ENCODE results near the gene RAE1.

Gene RAE1

DNA sequence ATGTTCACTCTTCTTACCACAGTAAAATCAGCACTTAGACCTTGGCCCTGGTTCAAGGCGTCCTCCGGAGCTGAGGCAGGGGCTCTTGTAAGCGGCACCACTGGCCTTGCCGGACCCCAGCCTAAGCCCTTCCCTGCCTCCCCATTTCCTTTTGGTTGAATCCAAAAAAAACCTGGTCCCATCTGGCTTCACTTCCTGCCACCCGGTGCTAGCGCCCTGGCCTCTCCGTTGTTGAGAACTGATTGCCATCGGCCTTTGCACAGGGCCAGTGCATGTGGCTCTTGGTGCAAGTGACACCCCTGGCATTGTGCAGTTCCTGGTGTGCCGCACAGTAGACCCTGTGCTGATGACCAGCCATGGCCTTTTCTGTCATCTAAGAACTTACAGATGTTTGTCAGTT is 21.1 kb downstream of the RAE1 start:
- Histone ChIP-seq H3K4me3 (ENCODE audit: low read depth, low read length) (no peak overlapping the region), H3K36me3 (ENCODE audit: insufficient read depth, low read length) (peaks cover 20% of the 10 kb centered on the region), H3K4me1 (ENCODE audit: control insufficient read depth, insufficient read depth, low read length, unreplicated experiment) (no peaks in the 10 kb centered on the region), H3K27ac (ENCODE audit: low read depth, low read length) (no peak overlapping the region), H3K79me2 (ENCODE audit: control insufficient read depth, insufficient read depth, low read length, unreplicated experiment) (no peaks in the 10 kb centered on the region), H2AFZ (ENCODE audit: low read length, unreplicated experiment) (no peak overlapping the region), H3K27me3 (ENCODE audit: insufficient read depth, low read length) (no peaks in the 10 kb centered on the region)

DNA sequence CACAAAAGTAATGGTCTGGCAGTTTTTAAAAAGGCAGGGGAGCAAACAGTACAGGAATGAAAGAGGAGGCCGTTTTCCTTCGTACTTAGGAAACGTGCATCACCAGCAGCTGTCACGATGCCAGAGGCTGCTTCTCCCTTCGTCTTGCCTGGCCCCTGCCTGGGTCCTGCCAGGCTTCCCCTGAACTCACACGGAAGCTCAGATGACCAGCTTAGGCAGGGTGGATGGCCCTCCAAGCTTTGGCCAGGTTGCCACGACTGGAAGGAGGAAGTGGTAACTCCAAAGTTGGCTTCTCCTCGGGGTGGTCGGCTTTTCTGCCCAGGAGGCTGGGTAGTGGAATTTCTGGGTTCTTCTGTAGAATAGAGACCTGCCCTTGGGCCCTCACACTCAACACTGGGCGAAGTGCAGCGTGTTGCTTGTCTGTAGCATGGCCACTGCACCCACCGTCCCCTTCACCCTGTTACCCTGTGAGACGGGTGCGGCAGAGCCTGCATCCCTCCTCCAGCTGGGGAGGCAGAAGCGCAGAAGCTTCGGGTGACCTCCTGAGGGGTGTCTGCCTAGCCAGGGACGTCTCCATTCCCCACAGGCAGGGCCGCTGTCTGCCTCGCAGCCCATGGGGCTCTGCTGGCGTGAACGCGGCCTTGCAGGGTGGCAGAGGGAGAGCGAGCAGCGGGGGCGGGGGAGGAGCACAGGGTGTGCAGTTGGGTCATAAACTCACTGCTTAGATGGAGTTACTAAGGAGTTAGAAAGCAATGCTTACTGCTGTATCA is 21.7 kb downstream of the RAE1 start:
- peaks cover 20% of the 10 kb centered on the region for H3K36me3 ChIP-seq (ENCODE audit: insufficient read depth, low read length)
- H3K4me1 ChIP-seq (ENCODE audit: control insufficient read depth, insufficient read depth, low read length, unreplicated experiment): no peaks in the 10 kb centered on the region
- no peaks in the 10 kb centered on the region for H3K79me2 ChIP-seq (ENCODE audit: control insufficient read depth, insufficient read depth, low read length, unreplicated experiment)
- H3K27ac ChIP-seq (ENCODE audit: low read depth, low read length): no peak overlapping the region
- no peak overlapping the region for H2AFZ ChIP-seq (ENCODE audit: low read length, unreplicated experiment)
- H3K4me3 ChIP-seq (ENCODE audit: low read depth, low read length): no peak overlapping the region
- no peaks in the 10 kb centered on the region for H3K27me3 ChIP-seq (ENCODE audit: insufficient read depth, low read length)

DNA sequence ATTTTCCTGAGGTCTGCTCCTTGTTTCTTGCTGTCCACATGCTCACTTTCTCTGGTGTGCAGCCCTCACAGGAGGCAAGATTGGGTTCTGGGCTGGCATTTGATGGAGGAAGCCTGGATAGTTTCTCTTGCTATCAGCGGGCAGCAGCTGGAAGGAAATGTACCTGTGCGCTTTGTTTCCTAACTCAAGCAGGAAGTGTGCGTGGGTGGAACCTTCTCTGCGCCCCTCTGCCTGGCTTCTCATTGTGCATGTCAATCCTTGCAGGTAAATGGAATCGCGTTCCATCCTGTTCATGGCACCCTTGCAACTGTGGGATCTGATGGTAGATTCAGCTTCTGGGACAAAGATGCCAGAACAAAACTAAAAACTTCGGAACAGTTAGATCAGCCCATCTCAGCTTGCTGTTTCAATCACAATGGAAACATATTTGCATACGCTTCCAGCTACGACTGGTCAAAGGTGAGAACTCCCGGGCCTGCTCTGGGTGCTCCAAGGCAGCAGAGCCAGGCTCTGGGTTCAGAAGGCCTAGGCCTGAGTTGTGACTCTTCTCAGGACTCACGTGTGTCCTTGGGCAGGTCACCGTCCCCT is 23.4 kb downstream of the RAE1 start:
- no peak overlapping the region for H3K27ac ChIP-seq (ENCODE audit: low read depth, low read length)
- no peaks in the 10 kb centered on the region for H3K27me3 ChIP-seq (ENCODE audit: insufficient read depth, low read length)
- no peaks in the 10 kb centered on the region for H3K4me1 ChIP-seq (ENCODE audit: control insufficient read depth, insufficient read depth, low read length, unreplicated experiment)
- H2AFZ ChIP-seq (ENCODE audit: low read length, unreplicated experiment): no peak overlapping the region
- no peaks in the 10 kb centered on the region for H3K79me2 ChIP-seq (ENCODE audit: control insufficient read depth, insufficient read depth, low read length, unreplicated experiment)
- H3K4me3 ChIP-seq (ENCODE audit: low read depth, low read length): no peak overlapping the region
- H3K36me3 ChIP-seq (ENCODE audit: insufficient read depth, low read length): peaks cover 7% of the 10 kb centered on the region; the same call in 1 of the 2 replicates

DNA sequence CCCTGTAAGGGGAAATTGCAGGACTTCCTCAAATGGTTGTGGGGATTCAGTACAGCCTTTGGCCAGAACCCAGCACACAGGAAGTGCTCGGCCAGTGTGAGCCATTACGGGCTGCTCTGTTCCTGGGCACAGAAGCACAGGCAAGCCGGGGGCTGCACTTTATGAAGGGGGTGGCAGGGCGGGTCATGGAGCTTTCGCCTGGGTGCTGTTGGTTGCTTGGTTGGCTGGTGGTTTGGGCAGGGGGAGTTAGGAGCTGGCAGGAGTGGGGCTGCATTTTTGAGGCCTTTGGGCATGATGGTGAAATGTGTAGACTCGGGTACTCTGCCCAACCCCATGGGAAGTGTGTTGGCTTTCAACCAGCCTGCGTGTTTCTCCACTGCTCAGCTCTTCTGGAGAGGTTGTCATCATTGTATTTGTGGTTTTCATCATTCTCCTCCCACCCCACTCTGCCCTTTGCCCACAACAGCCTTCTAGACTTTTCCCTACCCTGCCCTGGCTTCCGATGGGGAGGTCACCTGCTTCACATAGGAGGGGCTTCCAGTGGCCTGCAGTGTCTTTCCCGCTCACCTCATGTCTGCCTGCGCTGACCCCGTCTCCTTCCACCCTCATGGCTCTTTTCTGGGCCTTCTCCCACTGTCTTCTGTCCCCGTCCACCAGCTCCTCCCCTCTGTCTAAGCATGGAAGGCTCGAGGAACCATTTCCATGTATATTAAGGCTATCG is 24.0 kb downstream of the RAE1 start:
- Histone ChIP-seq H3K79me2 (ENCODE audit: control insufficient read depth, insufficient read depth, low read length, unreplicated experiment) (no peaks in the 10 kb centered on the region), H2AFZ (ENCODE audit: low read length, unreplicated experiment) (no peak overlapping the region), H3K27ac (ENCODE audit: low read depth, low read length) (no peak overlapping the region), H3K4me1 (ENCODE audit: control insufficient read depth, insufficient read depth, low read length, unreplicated experiment) (no peaks in the 10 kb centered on the region), H3K36me3 (ENCODE audit: insufficient read depth, low read length) (peaks cover 6% of the 10 kb centered on the region; the same call in 1 of the 2 replicates), H3K27me3 (ENCODE audit: insufficient read depth, low read length) (no peaks in the 10 kb centered on the region), H3K4me3 (ENCODE audit: low read depth, low read length) (no peak overlapping the region)

DNA sequence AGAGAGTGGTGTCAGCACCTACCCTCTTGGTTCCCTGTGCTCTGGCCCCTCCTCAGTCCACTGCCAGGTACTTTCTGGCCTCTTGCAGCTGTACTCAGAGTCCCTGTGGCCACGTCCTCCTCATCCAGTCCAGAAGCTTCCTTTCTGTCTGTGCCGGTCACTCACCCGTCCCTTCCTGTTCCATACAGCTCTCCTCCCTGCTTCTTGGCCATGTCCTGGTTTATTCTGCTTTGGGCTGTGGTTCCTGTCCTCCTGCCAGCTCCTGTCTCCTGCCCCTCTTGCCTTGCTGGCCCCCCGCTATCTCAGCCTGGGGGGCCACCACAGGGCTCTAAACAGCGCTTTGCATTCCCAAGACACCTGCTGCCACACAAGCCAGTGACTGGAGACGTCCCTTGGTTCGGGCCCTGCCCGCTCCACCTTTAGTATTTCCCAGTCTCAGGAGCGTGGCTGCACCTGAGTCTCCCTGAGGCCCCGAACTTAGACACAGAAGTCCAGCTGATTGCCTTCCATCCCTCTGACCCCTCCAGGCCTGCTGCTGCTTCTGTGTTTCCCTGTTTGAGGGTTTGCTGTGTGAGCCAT is 24.7 kb downstream of the RAE1 start:
- Histone ChIP-seq H3K36me3 (ENCODE audit: insufficient read depth, low read length) (peaks cover 6% of the 10 kb centered on the region; the same call in 1 of the 2 replicates), H3K4me3 (ENCODE audit: low read depth, low read length) (no peak overlapping the region), H2AFZ (ENCODE audit: low read length, unreplicated experiment) (no peak overlapping the region), H3K4me1 (ENCODE audit: control insufficient read depth, insufficient read depth, low read length, unreplicated experiment) (no peaks in the 10 kb centered on the region), H3K79me2 (ENCODE audit: control insufficient read depth, insufficient read depth, low read length, unreplicated experiment) (no peaks in the 10 kb centered on the region), H3K27me3 (ENCODE audit: insufficient read depth, low read length) (no peaks in the 10 kb centered on the region), H3K27ac (ENCODE audit: low read depth, low read length) (no peak overlapping the region)

DNA sequence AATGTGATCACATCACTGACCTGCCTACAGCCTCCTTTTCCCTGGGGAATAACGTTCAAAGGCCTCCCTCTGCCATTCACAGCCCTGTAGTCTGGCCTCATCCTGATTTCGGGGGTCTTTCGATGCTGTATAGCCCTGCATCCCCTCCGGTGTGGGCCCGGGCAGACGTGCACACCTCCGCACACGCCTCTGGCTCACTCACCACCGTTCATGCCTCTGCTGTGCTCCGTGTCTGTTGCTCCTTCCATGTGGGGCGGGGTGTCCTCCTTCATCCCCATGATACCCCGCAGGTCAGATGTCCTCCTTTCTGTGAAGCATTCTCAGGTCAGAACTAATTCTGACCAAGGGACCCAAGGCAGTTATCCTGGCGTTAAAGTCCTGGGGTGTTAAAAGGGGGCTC is 26.3 kb downstream of the RAE1 start:
- Histone ChIP-seq H3K4me1 (ENCODE audit: control insufficient read depth, insufficient read depth, low read length, unreplicated experiment) (no peaks in the 10 kb centered on the region), H3K27me3 (ENCODE audit: insufficient read depth, low read length) (no peaks in the 10 kb centered on the region), H3K36me3 (ENCODE audit: insufficient read depth, low read length) (no peaks in the 10 kb centered on the region), H2AFZ (ENCODE audit: low read length, unreplicated experiment) (no peak overlapping the region), H3K4me3 (ENCODE audit: low read depth, low read length) (no peak overlapping the region), H3K27ac (ENCODE audit: low read depth, low read length) (no peak overlapping the region), H3K79me2 (ENCODE audit: control insufficient read depth, insufficient read depth, low read length, unreplicated experiment) (no peaks in the 10 kb centered on the region)

DNA sequence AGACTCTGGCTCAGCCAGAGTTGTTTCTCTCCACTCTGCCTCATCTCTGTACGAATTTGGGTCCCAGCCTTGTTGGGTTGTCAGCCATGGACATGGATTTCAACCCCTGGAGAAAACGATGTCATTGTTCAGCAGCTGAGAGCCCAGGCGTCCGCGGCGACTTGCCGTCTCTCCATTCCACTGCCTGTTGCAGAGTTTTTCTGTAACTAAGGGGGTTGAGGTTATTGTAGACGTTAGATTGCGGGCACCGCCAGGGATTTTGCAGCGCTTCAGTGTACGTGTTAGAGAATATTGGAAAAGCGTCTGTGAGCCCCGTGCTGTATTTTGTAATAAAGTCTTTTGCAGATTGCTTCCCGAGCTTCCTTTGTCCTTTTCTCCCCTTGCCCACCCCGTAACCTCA is 27.1 kb downstream of the RAE1 start:
- H3K4me3 ChIP-seq (ENCODE audit: low read depth, low read length): no peak overlapping the region

DNA sequence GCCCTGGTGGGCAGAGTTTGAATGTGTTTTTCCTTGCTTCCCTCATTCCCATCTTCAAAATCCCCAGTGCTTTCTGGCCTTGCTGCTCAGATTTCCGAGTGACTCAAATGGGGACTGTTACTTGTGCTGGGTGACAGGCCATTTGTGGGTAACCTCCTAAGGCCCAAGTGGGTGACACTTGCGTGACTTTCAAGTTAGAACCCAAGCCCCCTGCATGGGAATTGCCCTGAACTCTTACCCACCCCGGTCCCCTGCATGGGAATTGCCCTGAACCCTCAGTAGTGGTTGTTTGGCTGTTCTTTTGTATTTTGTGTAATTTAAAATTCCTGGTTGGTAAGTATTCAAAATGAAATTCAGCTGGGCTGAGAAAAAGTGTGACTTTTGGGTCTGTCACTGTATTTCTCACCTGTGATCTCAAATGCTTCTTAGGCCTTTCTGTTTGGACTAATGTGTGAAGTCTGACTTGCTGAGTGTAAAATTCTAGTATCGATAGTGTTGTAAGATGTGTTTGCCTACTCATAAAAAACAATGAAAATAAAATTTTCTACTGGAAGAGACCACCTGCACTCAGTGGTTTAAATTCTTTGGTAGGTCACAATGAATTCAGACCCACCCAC is 27.7 kb downstream of the RAE1 start:
- no peaks in the 10 kb centered on the region for H3K79me2 ChIP-seq (ENCODE audit: control insufficient read depth, insufficient read depth, low read length, unreplicated experiment)
- no peaks in the 10 kb centered on the region for H3K36me3 ChIP-seq (ENCODE audit: insufficient read depth, low read length)
- no peak overlapping the region for H2AFZ ChIP-seq (ENCODE audit: low read length, unreplicated experiment)

More for the DNA sequence above, 27.1 kb downstream of the RAE1 start:
- no peak overlapping the region for H3K27ac ChIP-seq (ENCODE audit: low read depth, low read length)
- no peaks in the 10 kb centered on the region for H3K79me2 ChIP-seq (ENCODE audit: control insufficient read depth, insufficient read depth, low read length, unreplicated experiment)
- H3K4me1 ChIP-seq (ENCODE audit: control insufficient read depth, insufficient read depth, low read length, unreplicated experiment): no peaks in the 10 kb centered on the region
- no peak overlapping the region for H2AFZ ChIP-seq (ENCODE audit: low read length, unreplicated experiment)
- no peaks in the 10 kb centered on the region for H3K36me3 ChIP-seq (ENCODE audit: insufficient read depth, low read length)
- no peaks in the 10 kb centered on the region for H3K27me3 ChIP-seq (ENCODE audit: insufficient read depth, low read length)

DNA sequence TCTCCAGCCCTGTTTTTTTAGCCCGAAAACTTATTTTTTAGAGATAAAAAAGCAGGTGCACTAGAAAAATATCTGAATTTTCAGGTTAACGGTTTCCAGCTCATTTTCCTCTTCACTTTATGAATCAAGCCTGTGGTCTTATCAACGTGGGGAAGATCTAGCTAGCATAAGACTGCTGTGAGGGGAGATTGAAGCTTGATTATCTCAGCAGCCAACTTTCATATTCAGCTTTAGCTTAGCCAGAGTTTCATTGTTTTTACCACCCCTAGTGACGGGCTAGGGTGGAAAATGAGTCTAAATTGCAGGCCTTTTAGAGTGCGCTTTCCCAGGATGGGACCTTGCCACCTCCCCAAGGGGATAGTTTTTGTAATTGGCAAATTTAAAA is 28.2 kb downstream of the RAE1 start:
- H3K4me1 ChIP-seq (ENCODE audit: control insufficient read depth, insufficient read depth, low read length, unreplicated experiment): no peaks in the 10 kb centered on the region
- no peaks in the 10 kb centered on the region for H3K36me3 ChIP-seq (ENCODE audit: insufficient read depth, low read length)
- no peaks in the 10 kb centered on the region for H3K27me3 ChIP-seq (ENCODE audit: insufficient read depth, low read length)
- no peak overlapping the region for H2AFZ ChIP-seq (ENCODE audit: low read length, unreplicated experiment)
- H3K27ac ChIP-seq (ENCODE audit: low read depth, low read length): no peak overlapping the region
- no peaks in the 10 kb centered on the region for H3K79me2 ChIP-seq (ENCODE audit: control insufficient read depth, insufficient read depth, low read length, unreplicated experiment)
- no peak overlapping the region for H3K4me3 ChIP-seq (ENCODE audit: low read depth, low read length)

More for the DNA sequence above, 27.7 kb downstream of the RAE1 start:
- Histone ChIP-seq H3K27me3 (ENCODE audit: insufficient read depth, low read length) (no peaks in the 10 kb centered on the region), H3K27ac (ENCODE audit: low read depth, low read length) (no peak overlapping the region), H3K4me3 (ENCODE audit: low read depth, low read length) (no peak overlapping the region), H3K4me1 (ENCODE audit: control insufficient read depth, insufficient read depth, low read length, unreplicated experiment) (no peaks in the 10 kb centered on the region)

DNA sequence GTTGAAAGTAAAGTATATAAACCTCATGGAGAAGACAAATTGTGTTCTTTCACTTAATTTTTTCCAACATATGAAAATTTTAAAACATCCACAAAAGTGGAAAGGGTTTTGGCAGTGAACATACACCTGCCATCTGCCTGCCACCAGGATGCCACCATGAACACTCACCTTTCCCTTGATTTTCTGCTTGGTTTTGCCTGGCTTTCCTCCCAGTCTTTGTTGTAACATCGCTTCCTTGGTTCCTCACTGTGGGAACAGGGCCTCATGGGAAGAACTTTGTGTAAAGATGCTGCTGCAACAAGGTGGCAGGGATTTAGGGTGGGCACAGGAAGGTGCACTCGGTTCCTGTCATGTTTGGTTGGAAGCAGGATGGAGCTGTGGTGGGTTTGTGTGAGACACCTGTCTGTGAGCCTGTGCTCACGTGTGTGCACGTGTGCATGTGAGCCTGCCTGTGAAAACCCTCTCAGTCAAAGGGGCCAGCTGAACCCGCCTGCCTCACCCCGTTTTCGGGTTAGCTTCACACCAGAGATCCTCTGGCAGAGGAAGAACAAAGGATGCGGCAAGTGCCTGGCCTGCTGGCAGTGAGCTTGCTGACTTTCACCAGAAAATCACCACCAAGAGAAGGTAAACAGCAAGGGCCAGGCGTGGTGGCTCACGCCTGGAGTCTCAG is 29.2 kb downstream of the RAE1 start:
- Histone ChIP-seq H3K27me3 (ENCODE audit: insufficient read depth, low read length) (no peaks in the 10 kb centered on the region), H3K36me3 (ENCODE audit: insufficient read depth, low read length) (no peaks in the 10 kb centered on the region), H3K4me3 (ENCODE audit: low read depth, low read length) (no peak overlapping the region), H3K27ac (ENCODE audit: low read depth, low read length) (no peak overlapping the region), H2AFZ (ENCODE audit: low read length, unreplicated experiment) (no peak overlapping the region), H3K4me1 (ENCODE audit: control insufficient read depth, insufficient read depth, low read length, unreplicated experiment) (no peaks in the 10 kb centered on the region), H3K79me2 (ENCODE audit: control insufficient read depth, insufficient read depth, low read length, unreplicated experiment) (no peaks in the 10 kb centered on the region)

All from ACC112 (cell line).